Breast epithelium (tissue), 3 donors: ENCODE measurements around the gene CDH4.

Experiments used
- CTCF ChIP-seq, 3 donors: fragments of 450-650 bp; IDR thresholded peaks; one replicate each; pipeline ENCODE4 v1.5.1; 2016 to 2017; ENCODE audit warnings: antibody characterized with exemption in 3 of 3, mild to moderate bottlenecking in 3 of 3, moderate library complexity in 3 of 3
- POLR2A ChIP-seq: fragments of 450-650 bp; IDR thresholded peaks from one replicate; pipeline ENCODE4 v1.6.1; 2016; ENCODE audit warnings: antibody characterized with exemption, mild to moderate bottlenecking, moderate library complexity

- TF ChIP-seq CTCF (IDR thresholded peaks at IDR 0.05): no peak
- no peak for TF ChIP-seq POLR2A
Observed at GRCh38 chr20:61537239-61538182, 285.4 kb downstream of the CDH4 start.
